HG03460 (cell line): ENCODE data around the gene IPO13.

Source experiments
- ATAC-seq: cut with Tn5 transposase; IDR thresholded peaks from one replicate; pipeline ENCODE4 v1.9.1; 2021; ENCODE audit not compliant: unreplicated experiment

Gene IPO13

DNA sequence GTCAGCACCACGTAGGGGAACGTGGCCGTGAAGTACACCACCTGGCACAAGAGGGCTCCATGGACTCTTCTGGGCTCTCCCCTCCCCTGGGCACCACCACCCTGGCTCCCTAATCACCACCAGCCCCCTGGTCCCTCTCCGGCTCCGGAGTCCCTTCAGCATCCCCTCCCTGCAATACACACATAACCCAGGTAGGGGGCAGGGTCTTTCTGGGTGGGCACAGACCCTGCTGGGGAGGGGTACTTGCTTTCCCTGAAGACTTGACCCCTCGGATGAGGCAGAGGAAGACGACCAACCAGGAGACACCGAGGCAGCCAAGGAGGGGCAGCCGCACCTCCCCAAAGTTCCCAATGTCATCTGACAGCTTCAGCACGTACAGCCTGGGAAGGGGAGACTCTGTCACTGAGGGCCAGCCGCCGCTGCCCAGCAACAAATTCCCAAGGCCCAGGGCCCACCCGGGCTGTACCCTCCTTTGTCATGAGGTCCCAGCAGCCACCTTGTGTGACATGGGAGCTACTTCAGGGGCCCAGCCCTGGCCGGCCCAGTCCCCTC lies 55.9 kb downstream of the IPO13 start:
- ATAC-seq = no peak

DNA sequence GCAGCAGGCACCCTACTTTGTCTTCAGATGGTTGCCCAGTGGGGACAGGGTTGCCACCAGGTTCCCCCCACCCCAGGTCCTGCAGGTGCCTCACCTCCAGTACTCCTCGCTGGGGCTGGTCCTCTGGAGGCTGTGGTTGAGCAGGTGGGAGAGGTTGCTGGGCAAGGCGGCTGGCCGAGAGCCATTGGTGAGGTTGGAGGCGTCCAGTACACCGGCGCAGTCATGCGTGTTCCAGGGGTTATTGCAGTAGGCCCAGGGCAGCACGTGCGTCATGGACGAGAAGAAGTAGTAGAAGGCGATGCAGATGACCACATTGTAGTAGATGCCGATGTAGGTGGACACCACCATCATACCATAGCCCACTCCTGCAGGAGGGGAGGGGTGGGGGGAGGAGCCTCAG lies 61.5 kb downstream of the IPO13 start:
- ATAC-seq = no peak

GRCh38 chr1:44010935-44011471 lies 64.3 kb downstream of the IPO13 start:
- ATAC-seq = no peak

DNA sequence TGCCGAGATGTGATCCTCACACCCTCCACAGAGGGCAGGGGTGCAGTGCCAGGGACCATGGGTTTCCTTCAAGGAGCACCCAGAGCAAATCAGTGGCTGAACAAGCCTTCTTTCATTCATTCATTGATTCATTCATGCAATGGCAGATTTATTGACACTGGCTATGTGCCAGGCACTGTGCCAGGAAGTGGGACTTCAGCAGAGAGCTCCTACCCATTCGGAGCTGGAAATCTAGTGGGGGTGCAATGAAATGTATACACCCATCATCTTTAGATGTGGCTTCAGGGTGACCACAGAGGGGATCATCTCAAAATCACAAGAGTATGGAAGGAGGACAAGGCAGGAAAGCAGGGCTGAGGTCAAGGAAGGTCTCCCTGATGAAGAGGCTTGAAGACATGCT lies 65.7 kb downstream of the IPO13 start:
- no peak for ATAC-seq

DNA sequence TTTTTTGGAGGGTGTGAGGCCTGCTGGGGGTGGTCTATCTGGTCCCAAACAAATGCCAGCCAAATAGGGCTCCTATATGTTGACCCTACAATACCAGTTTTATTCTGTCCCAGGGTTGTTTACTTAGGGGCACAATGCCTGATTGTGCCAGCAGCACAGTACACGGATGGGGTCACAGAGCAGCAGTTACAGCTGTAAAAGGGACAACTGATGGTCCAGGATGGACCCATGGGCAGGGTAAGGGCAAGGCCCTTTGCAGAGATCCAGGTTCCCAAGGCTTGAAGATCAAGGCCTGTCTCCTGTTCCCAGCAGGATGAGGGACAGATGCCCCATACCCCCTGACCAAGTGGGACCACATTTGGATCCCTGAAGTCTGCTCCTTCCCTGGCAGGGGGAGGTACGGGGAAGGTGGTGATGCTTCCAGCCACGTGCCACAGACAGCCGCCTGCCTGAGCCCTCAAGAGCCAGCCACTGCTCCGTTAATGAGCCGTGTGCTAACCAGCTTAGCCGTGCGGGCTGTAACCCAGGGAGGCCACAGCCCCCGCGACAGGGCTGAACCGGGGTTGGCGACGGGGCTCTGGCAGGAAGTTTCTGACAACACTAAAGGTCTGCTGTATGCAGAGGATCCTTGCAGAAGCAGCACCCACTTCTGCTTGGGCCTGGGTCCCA lies 66.3 kb downstream of the IPO13 start:
- no peak for ATAC-seq

DNA sequence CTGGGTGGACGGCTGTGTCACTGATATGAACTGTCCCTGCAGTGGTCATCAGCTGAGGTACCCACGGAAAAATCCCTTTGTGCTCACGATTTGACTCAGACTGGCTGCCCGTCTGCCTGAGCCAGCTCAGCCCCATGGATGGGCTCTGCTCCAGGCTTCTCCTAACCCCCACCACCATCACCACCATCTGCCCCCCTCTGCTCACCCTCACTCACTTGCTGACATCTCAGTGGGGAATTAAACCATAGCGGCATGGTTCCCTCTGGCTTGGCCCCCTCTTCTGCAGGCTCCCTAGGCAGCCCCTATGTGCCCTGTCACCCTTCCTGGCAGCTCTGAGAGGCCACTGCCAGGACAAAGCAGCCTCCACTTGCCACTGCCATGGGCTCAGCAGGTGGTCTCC lies 67.2 kb downstream of the IPO13 start:
- ATAC-seq = no peak

DNA sequence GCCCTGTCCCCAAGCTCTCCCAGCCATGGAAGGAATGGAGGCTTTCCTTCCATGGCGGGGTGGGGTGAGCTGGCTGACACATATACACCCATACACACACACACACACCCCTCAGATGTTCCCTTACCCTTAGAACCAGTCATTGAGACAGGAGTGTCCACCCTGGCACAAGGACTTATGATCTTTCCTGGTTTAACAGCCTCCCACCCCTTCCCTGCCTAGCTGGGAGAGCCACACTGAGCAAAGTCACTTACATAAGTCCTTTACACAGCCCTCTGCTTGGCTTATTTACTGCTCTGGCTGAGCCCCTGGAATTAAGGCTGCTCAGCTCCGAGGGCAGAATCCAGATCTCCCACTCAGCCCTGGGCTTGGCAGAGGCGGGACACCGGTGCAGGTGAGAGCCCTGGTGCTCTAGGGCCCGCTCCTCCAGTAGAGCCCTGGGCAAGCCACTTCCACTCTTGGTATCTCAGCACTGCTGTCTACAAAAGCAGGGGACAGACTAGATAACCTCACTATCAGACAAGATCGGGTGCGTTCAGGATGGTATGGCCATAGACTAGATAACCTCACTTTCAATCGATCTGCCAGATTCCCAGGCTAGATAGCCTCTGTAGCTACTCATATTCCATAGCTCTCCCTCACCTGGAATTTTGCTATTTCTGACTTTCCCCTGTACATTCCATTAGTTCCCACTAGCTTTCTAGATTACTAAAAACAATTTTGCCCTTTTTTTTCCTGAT lies 67.8 kb downstream of the IPO13 start:
- no peak for ATAC-seq

DNA sequence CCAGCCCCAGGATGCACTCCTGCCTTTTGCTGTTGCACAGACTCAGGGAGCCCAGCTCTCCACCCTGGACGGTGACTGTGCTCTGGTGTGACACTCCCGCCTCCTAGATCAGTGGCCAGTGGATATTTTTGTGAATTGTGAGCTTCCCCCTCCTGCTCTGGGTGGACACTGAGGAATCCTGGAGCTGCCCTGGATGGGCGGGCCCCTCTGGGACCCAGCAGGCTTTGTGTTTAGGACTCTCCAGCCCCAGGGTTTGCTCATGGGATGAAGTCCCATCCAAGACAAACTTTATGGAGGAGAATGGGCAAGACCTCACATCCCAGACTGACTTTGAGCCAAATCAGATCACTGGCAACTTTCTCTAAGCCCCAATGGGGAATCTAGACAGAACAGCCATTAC lies 68.5 kb downstream of the IPO13 start:
- ATAC-seq = no peak

GRCh38 chr1:44016041-44016889 lies 69.5 kb downstream of the IPO13 start:
- ATAC-seq = no peak

DNA sequence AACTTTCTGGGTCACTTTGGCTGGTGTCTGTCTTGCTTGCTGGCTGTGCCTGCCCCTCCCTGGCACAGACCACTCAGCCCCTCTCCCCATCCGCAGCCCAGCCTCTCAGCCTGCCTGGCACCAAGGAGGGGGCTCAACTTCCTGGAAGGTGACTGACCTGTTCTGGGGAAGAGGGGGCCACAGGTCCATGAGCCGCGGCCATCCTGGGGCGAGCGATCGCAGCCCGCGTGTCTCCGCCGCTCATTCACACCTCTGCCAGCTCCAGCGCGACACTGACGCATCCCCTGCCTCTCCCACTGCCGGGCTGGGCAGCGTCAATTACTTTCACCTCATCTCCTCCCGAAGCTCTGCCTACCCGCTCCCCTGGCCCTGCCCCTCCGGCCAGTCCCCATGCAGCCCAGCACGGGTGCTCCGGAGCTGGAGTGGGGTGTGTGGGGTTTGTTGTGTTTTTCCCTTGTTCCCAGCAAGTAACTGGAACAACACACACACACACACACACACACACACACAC lies 70.2 kb downstream of the IPO13 start:
- no peak for ATAC-seq
